HepG2 (cell line): ENCODE results near the gene TUBA4B. TPM values are rescaled to one million over a fixed set of nuclear protein-coding genes. Genes with fewer than 3 reads are reported as not detected.
A peak's percentile ranks its signal among the peaks of the same experiment; 100 is the strongest.

Experiments used
- ATAC-seq: fragments of 200-7000 bp; cut with Tn5 transposase; 3 replicates; pipeline ENCODE4 v1.9.1; 2020; ENCODE audit warnings: mild to moderate bottlenecking, moderate library complexity
- BruUV-seq: library from RNA; stranded (reverse); fragments of 400-500 nt; replicated peaks from 2 replicates; lab custom pipeline; 2021; lab: Mats Ljungman, UMichigan
- CTCF ChIA-PET: fragments of 300-600 bp; formaldehyde crosslinking; extraction: SDS; loops from one replicate; lab custom pipeline; 2021; ENCODE audit warnings: low total read pairs, inconsistent platforms, low intra/inter-chr PET ratio; lab: Yijun Ruan, JAX
- POLR2A ChIA-PET: fragments of 350-600 bp; sonication (Branson Sonifier 250); formaldehyde crosslinking; loops from one replicate; lab custom pipeline; 2020; ENCODE audit warnings: antibody characterized with exemption, inconsistent platforms; lab: Yijun Ruan, JAX
- DNase-seq: peaks from one replicate; pipeline ENCODE4 v3.0.0-alpha.2; 2015; ENCODE audit warnings: low spot score
- FAIRE-seq: peaks from 3 replicates; lab custom pipeline; 2011; peaks lifted over from hg19 to GRCh38; lab: Jason Lieb, UNC
- H2AFZ ChIP-seq: one replicate; pipeline ENCODE4 v1.6.1; 2011; ENCODE audit warnings: low read length, inconsistent platforms
- H3K27ac ChIP-seq: fragments of 300-600 bp; 3 replicates; pipeline ENCODE4 v1.8.0; 2011; ENCODE audit warnings: mixed run types, mild to moderate bottlenecking, mixed read lengths, low read length, inconsistent platforms; ENCODE audit not compliant: insufficient read depth; ENCODE audit errors: extremely low read length
- H3K27me3 ChIP-seq, 2 experiments: fragments of 200-600 bp in 1 of 2; 2 replicates in 1 of 2; 3 replicates in 1 of 2; pipeline versions ENCODE4 v1.6.0 to v1.8.0; 2011; ENCODE audit warnings: low read length in 2 of 2, mild to moderate bottlenecking in 2 of 2, moderate library complexity in 2 of 2, inconsistent platforms in 1 of 2; ENCODE audit not compliant: insufficient read depth in 2 of 2, control insufficient read depth in 1 of 2
- H3K36me3 ChIP-seq, 2 experiments: fragments of 200-600 bp in 1 of 2; replicated peaks in 1 of 2; 2 replicates in 1 of 2; 3 replicates in 1 of 2; pipeline versions ENCODE4 v1.5.1 to v1.8.0; 2011; ENCODE audit warnings: low read length in 2 of 2, inconsistent platforms in 1 of 2; ENCODE audit not compliant: insufficient read depth in 2 of 2, control insufficient read depth in 1 of 2
- H3K4me1 ChIP-seq: 2 replicates; pipeline ENCODE4 v1.5.1; 2012; ENCODE audit warnings: low read length, inconsistent platforms; ENCODE audit not compliant: insufficient read depth
- H3K4me2 ChIP-seq: 2 replicates; pipeline ENCODE4 v1.6.0; 2011; ENCODE audit warnings: low read depth, low read length, inconsistent platforms
- H3K4me3 ChIP-seq, 3 experiments: fragments of 200-600 bp in 1 of 3; sonication (generic), shearing (Covaris generic) in 1 of 3; replicated peaks in 1 of 3; 2 replicates each; pipeline ENCODE4 v1.5.1; 2011 to 2016; ENCODE audit warnings: low read length in 3 of 3, inconsistent platforms in 2 of 3, low read depth in 2 of 3, mild to moderate bottlenecking in 2 of 3, control low read depth in 1 of 3, mixed read lengths in 1 of 3; ENCODE audit not compliant: insufficient read depth in 1 of 3
- H3K79me2 ChIP-seq: one replicate; pipeline ENCODE4 v1.6.1; 2011; ENCODE audit warnings: low read length, inconsistent platforms; ENCODE audit not compliant: insufficient read depth
- H3K9ac ChIP-seq: 2 replicates; pipeline ENCODE4 v1.6.0; 2011; ENCODE audit warnings: mild to moderate bottlenecking, low read depth, low read length, inconsistent platforms; ENCODE audit not compliant: insufficient read depth
- H3K9me3 ChIP-seq: 2 replicates; pipeline ENCODE4 v1.5.1; 2012; ENCODE audit warnings: mild to moderate bottlenecking, low read length
- H4K20me1 ChIP-seq: 2 replicates; pipeline ENCODE4 v1.6.0; 2011; ENCODE audit warnings: inconsistent platforms, mild to moderate bottlenecking, low read length, moderate library complexity; ENCODE audit not compliant: insufficient read depth
- BCL6 ChIP-seq: IDR thresholded peaks from 2 replicates; pipeline ENCODE4 v1.6.1; 2016; ENCODE audit warnings: missing genetic modification reagents, missing compliant biosample characterization
- CAMTA2 ChIP-seq: sonication (generic); formaldehyde crosslinking; IDR thresholded peaks from 2 replicates; pipeline ENCODE4 v1.4.0; 2020; ENCODE audit warnings: mild to moderate bottlenecking, missing genetic modification reagents, borderline replicate concordance
- CCAR2 ChIP-seq: fragments of 200-400 bp; formaldehyde crosslinking; optimal IDR thresholded peaks from 2 replicates; pipeline ENCODE3; 2018; ENCODE audit warnings: low read depth, mild to moderate bottlenecking, low read length, moderate library complexity
- GABPA ChIP-seq, 2 experiments: IDR thresholded peaks; 2 replicates each; pipeline ENCODE4 v1.6.1; 2011 to 2016; ENCODE audit warnings: low read depth in 2 of 2, low read length in 1 of 2, missing biosample characterization in 1 of 2, missing genetic modification characterization in 1 of 2
- GATAD1 ChIP-seq: IDR thresholded peaks from 2 replicates; pipeline ENCODE4 v1.6.1; 2016; ENCODE audit warnings: missing genetic modification reagents, missing compliant biosample characterization
- GPN1 ChIP-seq: sonication (generic); formaldehyde crosslinking; IDR thresholded peaks from 2 replicates; pipeline ENCODE4 v1.5.1; 2020; ENCODE audit warnings: missing genetic modification reagents, borderline replicate concordance
- IRX3 ChIP-seq: sonication (generic); formaldehyde crosslinking; IDR thresholded peaks from 2 replicates; pipeline ENCODE4 v1.8.1; 2023; ENCODE audit warnings: mild to moderate bottlenecking, low read depth, missing genetic modification reagents, borderline replicate concordance
- MBD4 ChIP-seq: IDR thresholded peaks from 2 replicates; pipeline ENCODE4 v1.6.1; 2012; ENCODE audit warnings: low read length, inconsistent platforms, borderline replicate concordance
- PHF20 ChIP-seq: sonication (generic); formaldehyde crosslinking; IDR thresholded peaks from 2 replicates; pipeline ENCODE4 v1.5.0; 2020; ENCODE audit warnings: mild to moderate bottlenecking, missing genetic modification reagents
- RXRB ChIP-seq: IDR thresholded peaks from 2 replicates; pipeline ENCODE4 v1.6.1; 2016; ENCODE audit warnings: borderline replicate concordance, missing genetic modification reagents, missing compliant biosample characterization
- SALL1 ChIP-seq: sonication (generic); formaldehyde crosslinking; IDR thresholded peaks from 2 replicates; pipeline ENCODE4 v1.8.0; 2022; ENCODE audit warnings: mild to moderate bottlenecking, missing genetic modification reagents
- SSRP1 ChIP-seq: IDR thresholded peaks from 2 replicates; pipeline ENCODE4 v1.6.1; 2016; ENCODE audit warnings: control low read depth
- ZNF451 ChIP-seq: sonication (generic); formaldehyde crosslinking; IDR thresholded peaks from 2 replicates; pipeline ENCODE4 v1.5.0; 2020; ENCODE audit warnings: mild to moderate bottlenecking, missing genetic modification reagents
- ZNF564 ChIP-seq: sonication (generic); formaldehyde crosslinking; IDR thresholded peaks from 2 replicates; pipeline ENCODE4 v1.8.1; 2023; ENCODE audit warnings: mild to moderate bottlenecking, missing genetic modification reagents
- ZNF737 ChIP-seq: sonication (generic); formaldehyde crosslinking; IDR thresholded peaks from 2 replicates; pipeline ENCODE4 v1.5.0; 2020; ENCODE audit warnings: missing genetic modification reagents, mild to moderate bottlenecking, borderline replicate concordance
- ZNF746 ChIP-seq: sonication (generic); formaldehyde crosslinking; IDR thresholded peaks from 2 replicates; pipeline ENCODE4 v1.8.0; 2022; ENCODE audit warnings: mild to moderate bottlenecking, missing genetic modification reagents
- ZNF777 ChIP-seq: sonication (generic); formaldehyde crosslinking; IDR thresholded peaks from 2 replicates; pipeline ENCODE4 v1.4.0; 2020; ENCODE audit warnings: missing genetic modification reagents
- WGBS: methylation state at CpG from one replicate; pipeline ENCODE4 v1.1.6; 2017; ENCODE audit warnings: low lambda C conversion rate; 5-methylcytosine and 5-hydroxymethylcytosine counted together
- in situ Hi-C: cut with HindIII; loops from 2 replicates; pipeline ENCODE4 v1.10.0; 2017; ENCODE audit warnings: low pct_unique_long_range_greater_than_20kb; ENCODE audit not compliant: extremely low pct_ligation_motif_present
- intact Hi-C: fragments of 100-400 bp; cut with micrococcal nuclease; formaldehyde crosslinking; loops from one replicate; pipeline ENCODE4 v1.10.0; 2022; ENCODE audit not compliant: unreplicated experiment
- polyA plus RNA-seq, 8 experiments: library from polyadenylated mRNA; depleted of rRNA in 3 of 8; stranded (reverse) in 7 of 8; unstranded in 1 of 8; fragments of >200 nt; fragmentation: Illumina TruSeq in 4 of 8; extraction: Trizol in 4 of 8; gene quantifications; 2 replicates each; pipeline versions ENCODE4 v1.2.1 to v1.2.3, GENCODE V29; 2011 to 2016; ENCODE audit warnings: low read depth in 4 of 8, missing spikeins in 1 of 8, mixed read lengths in 1 of 8; ENCODE audit not compliant: insufficient read depth in 1 of 8
- total RNA-seq, 5 experiments: library from RNA; depleted of rRNA; stranded (reverse); fragments of >200 nt; fragmentation: Illumina TruSeq; extraction: Trizol; gene quantifications; 2 replicates each; pipeline ENCODE4 v1.2.3, GENCODE V29; 2016; ENCODE audit warnings: low read depth in 1 of 5
- TF ChIP-seq, protein P1 (sequence below): sonication (generic); formaldehyde crosslinking; IDR thresholded peaks from 2 replicates; pipeline ENCODE4 v1.4.0; 2020; ENCODE audit warnings: missing genetic modification reagents
- TF ChIP-seq, protein P2 (sequence below): sonication (generic); formaldehyde crosslinking; conservative IDR thresholded peaks from 2 replicates; pipeline ENCODE4 v1.8.0; 2022; ENCODE audit warnings: mild to moderate bottlenecking, moderate library complexity, missing genetic modification reagents
- TF ChIP-seq, protein P3 (sequence below): sonication (generic); formaldehyde crosslinking; IDR thresholded peaks from 2 replicates; pipeline ENCODE4 v1.8.0; 2022; ENCODE audit warnings: mild to moderate bottlenecking, missing genetic modification reagents; ENCODE audit not compliant: insufficient replicate concordance

The TUBA4B gene
- total and polyA plus RNA-seq, 2 of the 13 experiments (the other 11 are each of a cell fraction or from before 2014, with no cell fraction given), result 0.18 to 0.22 TPM

DNA sequence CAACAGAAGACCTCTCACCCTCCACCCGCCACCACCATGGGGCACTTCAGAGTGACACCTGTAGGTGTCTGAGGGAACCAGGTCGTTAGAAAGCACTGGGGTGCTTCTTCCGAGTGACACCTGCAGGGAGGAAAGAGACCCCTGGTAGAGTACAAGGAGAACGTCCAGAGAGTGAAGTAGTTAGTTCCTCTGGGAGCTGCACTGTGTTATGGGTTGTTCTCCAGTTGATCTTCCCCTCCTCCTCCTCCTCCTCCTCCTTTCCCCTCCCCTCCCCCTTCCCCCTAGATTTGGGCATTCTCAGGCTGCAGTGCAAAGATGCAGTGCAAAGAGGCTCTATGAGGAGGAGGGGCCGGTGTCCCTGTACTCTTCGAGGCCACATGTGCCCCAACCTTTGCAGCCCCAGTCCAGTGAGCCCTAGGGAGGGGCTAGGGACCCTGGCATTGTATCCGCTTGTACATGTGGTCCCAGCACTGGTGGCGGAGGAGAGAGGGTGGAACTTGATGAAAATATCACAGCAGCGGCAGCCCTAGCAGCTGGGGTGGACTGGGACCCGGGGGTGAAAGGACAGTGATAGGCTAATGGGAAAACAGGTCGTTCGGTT, 27.0 kb downstream of the TUBA4B start:
- H3K4me2 ChIP-seq, result peak overlapping the region; percentile 96
- peak overlapping the region; percentile 62 for H3K27ac ChIP-seq
- BruUV-seq, result no TSS peak
- H2AFZ ChIP-seq, result no peak overlapping the region
- no peaks in the 10 kb centered on the region for H4K20me1 ChIP-seq
- DNase-seq, result no peak
- peak overlapping the region; percentile 59 to 77 (median 73) for H3K4me3 ChIP-seq
- no peaks in the 10 kb centered on the region for H3K27me3 ChIP-seq
- CTCF ChIA-PET, result interaction anchor here (2.8 kb wide), 1 partner anchor 18 kb away, joined by 28 read pairs; no protein-coding TSS in a partner anchor
- 77% methylated on average over 12 of the region's 12 CpGs for WGBS
- FAIRE-seq, result no peak
- peak overlapping the region; percentile 80 for H3K9ac ChIP-seq
- peaks cover 27% of the 10 kb centered on the region for H3K4me1 ChIP-seq
- in situ Hi-C loops (no loop called here), intact Hi-C loops (loop anchor here (1.0 kb wide), 2 partner anchors 14 to 31 kb away; no protein-coding TSS in a partner anchor)
- H3K36me3 ChIP-seq, result peaks cover 4 to 10% of the 10 kb centered on the region in 2 experiments; a peak in 4 of 5 replicates
- no peaks in the 10 kb centered on the region for H3K9me3 ChIP-seq
- H3K79me2 ChIP-seq, result no peaks in the 10 kb centered on the region
- peak; percentile 8 for ATAC-seq
- POLR2A ChIA-PET, result interaction anchor here (1.3 to 3.3 kb wide), 9 partner anchors 10 to 103 kb away, joined by 3 to 70 read pairs (median 19); partner anchors contain the start of genes ABCB6, ANKZF1, ATG9A and CNPPD1
- 0 out of 2 replicates have a peak, but pooled peaks have one; percentile 16 for TF ChIP-seq ZNF746 (CRISPR knock-in tag)
- TF ChIP-seq ZNF777, result no peak
- TF ChIP-seq SALL1 (CRISPR knock-in tag), result no peak
- TF ChIP-seq BCL6 (CRISPR knock-in tag), result no peak
- TF ChIP-seq PHF20 (CRISPR knock-in tag), result no peak; the same call in 1 of the 2 replicates
- TF ChIP-seq, protein P1, sequence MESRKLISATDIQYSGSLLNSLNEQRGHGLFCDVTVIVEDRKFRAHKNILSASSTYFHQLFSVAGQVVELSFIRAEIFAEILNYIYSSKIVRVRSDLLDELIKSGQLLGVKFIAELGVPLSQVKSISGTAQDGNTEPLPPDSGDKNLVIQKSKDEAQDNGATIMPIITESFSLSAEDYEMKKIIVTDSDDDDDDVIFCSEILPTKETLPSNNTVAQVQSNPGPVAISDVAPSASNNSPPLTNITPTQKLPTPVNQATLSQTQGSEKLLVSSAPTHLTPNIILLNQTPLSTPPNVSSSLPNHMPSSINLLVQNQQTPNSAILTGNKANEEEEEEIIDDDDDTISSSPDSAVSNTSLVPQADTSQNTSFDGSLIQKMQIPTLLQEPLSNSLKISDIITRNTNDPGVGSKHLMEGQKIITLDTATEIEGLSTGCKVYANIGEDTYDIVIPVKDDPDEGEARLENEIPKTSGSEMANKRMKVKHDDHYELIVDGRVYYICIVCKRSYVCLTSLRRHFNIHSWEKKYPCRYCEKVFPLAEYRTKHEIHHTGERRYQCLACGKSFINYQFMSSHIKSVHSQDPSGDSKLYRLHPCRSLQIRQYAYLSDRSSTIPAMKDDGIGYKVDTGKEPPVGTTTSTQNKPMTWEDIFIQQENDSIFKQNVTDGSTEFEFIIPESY (CRISPR knock-in tag), result peak; percentile 100; the same call in 1 of the 2 replicates
- TF ChIP-seq RXRB (CRISPR knock-in tag), result no peak
- TF ChIP-seq, protein P2, sequence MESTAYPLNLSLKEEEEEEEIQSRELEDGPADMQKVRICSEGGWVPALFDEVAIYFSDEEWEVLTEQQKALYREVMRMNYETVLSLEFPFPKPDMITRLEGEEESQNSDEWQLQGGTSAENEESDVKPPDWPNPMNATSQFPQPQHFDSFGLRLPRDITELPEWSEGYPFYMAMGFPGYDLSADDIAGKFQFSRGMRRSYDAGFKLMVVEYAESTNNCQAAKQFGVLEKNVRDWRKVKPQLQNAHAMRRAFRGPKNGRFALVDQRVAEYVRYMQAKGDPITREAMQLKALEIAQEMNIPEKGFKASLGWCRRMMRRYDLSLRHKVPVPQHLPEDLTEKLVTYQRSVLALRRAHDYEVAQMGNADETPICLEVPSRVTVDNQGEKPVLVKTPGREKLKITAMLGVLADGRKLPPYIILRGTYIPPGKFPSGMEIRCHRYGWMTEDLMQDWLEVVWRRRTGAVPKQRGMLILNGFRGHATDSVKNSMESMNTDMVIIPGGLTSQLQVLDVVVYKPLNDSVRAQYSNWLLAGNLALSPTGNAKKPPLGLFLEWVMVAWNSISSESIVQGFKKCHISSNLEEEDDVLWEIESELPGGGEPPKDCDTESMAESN (CRISPR knock-in tag), result no peak
- no peak for TF ChIP-seq GPN1
- no peak for TF ChIP-seq GABPA (IDR thresholded peaks at IDR 0.05; ENCODE audit: low read depth, low read length)
- no peak for TF ChIP-seq GABPA (CRISPR knock-in tag; IDR thresholded peaks at IDR 0.05; ENCODE audit: low read depth)
- TF ChIP-seq ZNF737, result no peak
- TF ChIP-seq MBD4, result no peak
- no peak for TF ChIP-seq ZNF451 (CRISPR knock-in tag)
- TF ChIP-seq GATAD1 (CRISPR knock-in tag), result no peak
- TF ChIP-seq CCAR2, result no peak
- no peak for TF ChIP-seq ZNF564 (CRISPR knock-in tag)
- TF ChIP-seq CAMTA2 (CRISPR knock-in tag), result no peak
- 0 out of 2 replicates have a peak, but pooled peaks have one; percentile 30 for TF ChIP-seq SSRP1 (CRISPR knock-in tag)
- TF ChIP-seq IRX3 (CRISPR knock-in tag), result no peak
- TF ChIP-seq, protein P3, sequence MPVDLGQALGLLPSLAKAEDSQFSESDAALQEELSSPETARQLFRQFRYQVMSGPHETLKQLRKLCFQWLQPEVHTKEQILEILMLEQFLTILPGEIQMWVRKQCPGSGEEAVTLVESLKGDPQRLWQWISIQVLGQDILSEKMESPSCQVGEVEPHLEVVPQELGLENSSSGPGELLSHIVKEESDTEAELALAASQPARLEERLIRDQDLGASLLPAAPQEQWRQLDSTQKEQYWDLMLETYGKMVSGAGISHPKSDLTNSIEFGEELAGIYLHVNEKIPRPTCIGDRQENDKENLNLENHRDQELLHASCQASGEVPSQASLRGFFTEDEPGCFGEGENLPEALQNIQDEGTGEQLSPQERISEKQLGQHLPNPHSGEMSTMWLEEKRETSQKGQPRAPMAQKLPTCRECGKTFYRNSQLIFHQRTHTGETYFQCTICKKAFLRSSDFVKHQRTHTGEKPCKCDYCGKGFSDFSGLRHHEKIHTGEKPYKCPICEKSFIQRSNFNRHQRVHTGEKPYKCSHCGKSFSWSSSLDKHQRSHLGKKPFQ, result peak; percentile 9
